Subcutaneous adipose tissue (tissue), 4 donors: Measurements from ENCODE around the gene C16orf92. TPM values are rescaled to one million over a fixed set of nuclear protein-coding genes. Genes with fewer than 3 reads are reported as not detected.

Experiments used
- total RNA-seq, 4 donors: library from RNA; depleted of rRNA; stranded (reverse); fragments of >200 nt; gene quantifications; one replicate each; pipeline ENCODE4 v1.1.0, GENCODE V29; 2016
- TF ChIP-seq, protein P1 (sequence below): fragments of 450-650 bp; IDR thresholded peaks from one replicate; pipeline ENCODE4 v1.5.1; 2016; ENCODE audit warnings: low read depth, mild to moderate bottlenecking, control low read depth, antibody characterized with exemption, moderate library complexity

C16orf92 gene
- total RNA-seq, 4 donors from 2014 or later = not detected

DNA sequence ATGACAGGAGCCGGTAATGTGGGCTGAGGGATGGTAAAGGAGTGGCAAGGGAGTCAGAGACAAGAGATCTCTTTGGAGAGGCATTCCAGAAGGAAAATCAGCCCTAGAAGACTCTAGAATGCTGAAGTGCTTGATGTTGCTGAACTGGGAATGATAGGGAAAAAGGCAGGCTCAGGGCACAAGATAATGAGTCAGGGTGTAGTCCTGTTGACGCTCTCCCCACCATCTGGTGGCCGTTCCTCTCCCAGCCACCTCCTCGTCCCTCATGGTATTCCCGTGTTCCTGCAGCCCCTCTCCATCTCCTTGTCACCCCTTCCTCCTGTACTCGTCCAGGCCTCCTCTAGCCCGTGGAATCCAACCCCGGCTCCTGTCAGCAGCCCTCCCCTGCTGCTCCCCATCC lies 31.5 kb downstream of the C16orf92 start:
- TF ChIP-seq, protein P1, sequence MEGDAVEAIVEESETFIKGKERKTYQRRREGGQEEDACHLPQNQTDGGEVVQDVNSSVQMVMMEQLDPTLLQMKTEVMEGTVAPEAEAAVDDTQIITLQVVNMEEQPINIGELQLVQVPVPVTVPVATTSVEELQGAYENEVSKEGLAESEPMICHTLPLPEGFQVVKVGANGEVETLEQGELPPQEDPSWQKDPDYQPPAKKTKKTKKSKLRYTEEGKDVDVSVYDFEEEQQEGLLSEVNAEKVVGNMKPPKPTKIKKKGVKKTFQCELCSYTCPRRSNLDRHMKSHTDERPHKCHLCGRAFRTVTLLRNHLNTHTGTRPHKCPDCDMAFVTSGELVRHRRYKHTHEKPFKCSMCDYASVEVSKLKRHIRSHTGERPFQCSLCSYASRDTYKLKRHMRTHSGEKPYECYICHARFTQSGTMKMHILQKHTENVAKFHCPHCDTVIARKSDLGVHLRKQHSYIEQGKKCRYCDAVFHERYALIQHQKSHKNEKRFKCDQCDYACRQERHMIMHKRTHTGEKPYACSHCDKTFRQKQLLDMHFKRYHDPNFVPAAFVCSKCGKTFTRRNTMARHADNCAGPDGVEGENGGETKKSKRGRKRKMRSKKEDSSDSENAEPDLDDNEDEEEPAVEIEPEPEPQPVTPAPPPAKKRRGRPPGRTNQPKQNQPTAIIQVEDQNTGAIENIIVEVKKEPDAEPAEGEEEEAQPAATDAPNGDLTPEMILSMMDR = no peak

DNA sequence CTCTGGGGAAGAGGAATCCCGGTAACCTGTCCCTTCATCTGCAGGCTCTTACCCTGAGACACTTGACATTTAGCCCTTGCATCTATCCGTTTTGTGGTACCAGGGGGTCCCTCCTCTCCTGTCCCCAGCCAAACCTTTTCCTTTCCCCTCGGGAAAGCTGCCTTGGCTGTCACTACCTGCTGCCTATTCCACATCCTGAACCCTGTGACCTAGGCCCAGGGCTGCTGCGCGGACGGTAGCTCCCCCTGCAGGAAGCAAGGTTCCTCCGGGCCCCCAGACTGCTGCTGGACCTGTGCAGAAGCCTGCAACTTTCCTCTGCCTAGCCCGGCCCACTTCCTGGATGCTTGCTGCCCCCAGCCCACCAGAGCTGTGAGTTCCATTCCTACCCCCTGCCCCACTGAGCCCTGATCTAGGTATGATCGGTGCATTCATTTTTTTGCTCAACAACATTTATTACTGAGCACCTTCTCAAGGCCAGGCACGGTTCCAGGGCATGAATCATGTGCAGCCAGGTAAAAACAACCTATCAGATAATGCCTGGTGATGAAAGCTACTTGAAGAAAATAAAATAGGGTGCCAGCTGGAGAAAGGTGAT lies 32.1 kb downstream of the C16orf92 start:
- TF ChIP-seq, protein P1 = no peak

DNA sequence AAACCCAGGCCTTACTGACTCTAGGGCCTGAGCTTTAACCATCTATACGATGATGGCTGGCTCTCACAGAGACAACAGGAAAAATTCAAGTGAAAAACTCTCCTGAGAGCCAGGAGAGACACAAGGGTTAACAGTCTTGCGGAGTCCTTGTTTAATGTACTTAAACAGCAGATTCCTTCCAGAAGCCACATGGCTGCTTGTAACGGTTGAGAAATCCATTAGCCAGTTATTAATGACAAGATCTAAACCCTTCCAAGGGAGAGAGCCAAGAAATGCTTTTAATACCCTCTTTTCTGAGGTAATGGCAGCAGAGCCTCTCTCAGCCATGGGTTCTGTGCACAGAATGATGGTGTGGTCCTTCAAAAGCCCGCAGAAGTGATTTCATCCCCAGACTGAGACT lies 37.3 kb downstream of the C16orf92 start:
- TF ChIP-seq, protein P1 = no peak

DNA sequence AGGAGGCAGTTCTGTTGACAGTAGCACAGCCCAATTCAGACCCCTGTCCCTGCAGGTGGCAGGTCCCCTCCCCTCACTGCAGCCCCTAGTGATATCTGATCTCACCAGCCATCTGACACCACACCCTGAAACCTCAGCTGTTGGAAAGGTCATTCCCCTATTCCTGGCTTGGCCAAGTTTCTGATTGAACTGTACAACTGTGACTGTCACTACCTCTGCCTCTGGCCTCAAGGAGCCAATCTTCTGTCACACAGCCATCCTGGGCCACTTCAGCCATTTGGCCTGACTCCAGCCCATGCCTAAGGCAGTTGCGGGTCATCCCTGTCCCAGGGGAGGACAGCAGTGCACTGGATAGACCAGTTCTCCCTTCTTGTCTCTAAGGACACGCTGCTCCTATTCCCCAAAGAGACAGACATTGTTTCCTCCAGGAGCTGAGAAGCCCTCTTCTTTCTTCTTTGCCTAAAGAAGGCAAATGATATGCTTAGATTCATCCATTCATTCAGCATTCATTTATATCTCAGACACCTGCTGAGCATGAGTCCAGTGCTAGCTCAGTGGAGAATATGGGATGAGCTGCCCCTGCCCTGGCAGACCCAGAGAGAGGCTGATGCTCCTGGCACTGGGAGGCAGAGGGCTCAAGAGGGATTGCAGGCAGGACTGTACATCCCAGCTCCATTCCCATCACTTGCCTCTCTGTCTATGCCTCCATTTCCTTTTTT lies 38.0 kb downstream of the C16orf92 start:
- TF ChIP-seq, protein P1 = no peak

DNA sequence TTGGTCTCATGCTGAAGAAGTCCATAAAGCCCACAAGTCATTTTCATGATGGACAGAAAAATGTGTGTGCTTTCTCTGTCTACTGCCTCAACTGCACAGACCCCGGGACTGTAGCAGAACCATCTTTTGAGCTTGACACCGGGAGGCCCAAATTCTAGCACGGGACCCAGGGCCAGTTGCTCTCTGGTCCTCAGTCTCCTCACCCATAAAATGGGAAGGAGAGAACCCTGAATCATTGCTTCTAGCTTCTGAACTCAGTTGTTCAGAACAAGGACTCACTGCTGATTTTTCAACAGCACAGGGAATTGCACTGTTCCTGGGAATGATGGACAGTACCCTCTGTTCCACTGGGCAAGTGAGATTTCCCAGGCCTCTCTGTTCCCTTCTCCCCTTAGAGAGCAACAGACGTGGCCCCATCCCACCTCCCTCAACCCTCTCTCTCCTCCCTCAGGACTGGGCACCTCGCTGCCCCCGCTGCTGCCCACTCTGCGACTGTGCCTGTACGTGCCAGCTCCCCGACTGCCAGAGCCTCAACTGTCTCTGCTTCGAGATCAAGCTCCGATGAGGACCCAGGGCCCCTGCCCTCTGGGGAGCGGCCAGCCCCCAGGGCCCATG lies 40.4 kb downstream of the C16orf92 start:
- TF ChIP-seq, protein P1 = no peak

DNA sequence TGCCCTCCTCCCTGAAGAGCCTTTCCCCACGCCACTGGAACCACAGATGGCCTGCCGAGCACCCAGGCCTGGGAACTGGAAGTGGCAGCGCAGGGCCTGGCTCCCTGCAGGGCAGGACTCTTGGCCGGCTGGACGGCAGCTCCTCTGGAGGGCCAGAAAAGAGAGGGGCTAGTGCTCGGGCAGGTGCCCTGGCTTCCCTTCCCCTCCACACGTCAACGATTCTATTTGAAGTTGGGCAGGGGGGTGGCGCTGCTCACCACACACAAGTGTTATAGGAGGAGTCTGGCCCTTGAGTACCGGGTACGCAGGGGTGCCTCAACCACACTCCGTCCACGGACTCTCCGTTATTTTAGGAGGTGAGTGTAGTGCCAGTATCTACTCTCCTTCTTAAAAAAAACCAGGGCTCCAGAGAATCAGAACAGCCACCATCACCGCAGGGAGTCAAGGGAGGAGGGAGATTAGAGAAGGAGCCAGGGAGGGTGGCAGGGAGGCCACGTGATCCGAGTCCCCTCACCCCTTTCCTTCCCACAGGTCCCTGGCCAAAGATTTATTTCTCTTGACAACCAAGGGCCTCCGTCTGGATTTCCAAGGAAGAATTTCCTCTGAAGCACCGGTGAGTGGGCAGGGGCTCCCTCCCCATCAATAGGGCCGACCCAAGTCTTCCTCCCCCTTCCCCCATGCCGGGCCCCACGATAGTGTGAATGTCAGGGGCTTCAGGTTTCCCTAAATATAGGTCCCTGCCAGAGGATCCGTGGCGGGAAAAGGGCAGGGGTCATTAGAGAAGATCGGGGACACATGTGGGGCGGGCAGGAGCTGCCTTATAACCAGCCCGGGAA lies 41.1 kb downstream of the C16orf92 start:
- TF ChIP-seq, protein P1 = no peak

DNA sequence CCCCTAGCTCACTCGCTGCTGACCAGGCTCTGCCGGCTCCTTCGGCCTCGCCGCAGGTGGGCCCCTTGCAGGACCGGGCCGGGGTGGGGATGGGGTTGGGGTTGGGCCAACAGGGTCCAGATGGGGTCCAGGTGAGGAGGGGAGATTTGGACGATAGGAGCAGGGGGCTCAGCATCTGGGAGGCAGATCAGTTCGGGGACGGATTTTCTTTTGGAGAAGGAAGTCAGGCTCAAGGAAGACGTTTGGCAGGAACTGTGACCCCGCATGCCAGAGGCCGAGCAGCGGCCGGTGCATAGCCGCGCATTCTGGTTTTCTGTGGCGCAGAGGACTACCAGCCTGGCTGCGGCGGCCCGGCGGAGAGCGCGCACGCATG lies 41.7 kb downstream of the C16orf92 start:
- TF ChIP-seq, protein P1 = no peak
